Fibroblast of upper back skin (primary cell): ENCODE measurements around the gene SMIM22.
"Not testable (repeated sequence)": the region's sequence is repeated elsewhere in the genome, so short reads cannot be mapped to it uniquely, and the experiment has no call there.

Experiments
- DNase-seq: peaks from one replicate; pipeline ENCODE4 v3.0.0-alpha.2; 2013

The SMIM22 gene

DNA sequence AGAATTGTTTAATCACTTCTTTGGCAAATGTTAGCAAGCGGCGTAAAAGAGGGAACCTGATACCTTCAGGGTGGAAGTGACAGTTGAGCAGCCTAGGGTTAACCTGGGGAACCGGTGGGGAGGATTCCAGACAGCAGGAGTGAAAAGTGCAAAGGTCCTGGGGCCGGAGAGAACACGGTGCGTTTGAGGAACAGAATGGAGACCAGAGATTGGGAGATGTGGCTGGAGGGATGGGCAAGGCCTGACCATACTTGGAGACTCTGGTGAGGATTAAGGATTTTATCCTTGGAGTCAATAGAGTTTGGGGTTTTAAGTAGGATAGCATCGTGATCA, 25.9 kb upstream of the SMIM22 start:
- no peak for DNase-seq

GRCh38 chr16:4771646-4772045, 23.5 kb upstream of the SMIM22 start:
- DNase-seq: no peak

DNA sequence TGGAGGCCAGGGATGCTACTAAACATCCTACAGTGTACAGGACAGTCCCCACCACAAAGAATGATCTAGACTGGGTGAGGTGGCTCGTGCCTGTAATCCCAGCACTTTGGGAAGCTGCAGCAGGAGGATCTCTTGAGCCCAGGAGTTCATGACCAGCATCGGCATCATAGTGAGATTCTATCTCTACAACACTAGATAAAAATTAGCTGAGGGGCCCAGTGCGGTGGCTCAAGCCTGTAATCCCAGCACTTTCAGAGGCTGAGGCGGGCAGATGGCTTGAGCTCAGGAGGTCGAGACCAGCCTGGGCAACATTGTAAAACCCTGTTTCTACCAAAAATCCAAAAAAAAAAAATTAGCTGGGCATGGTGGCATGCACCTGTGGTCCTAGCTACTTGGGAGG, 22.8 kb upstream of the SMIM22 start:
- no peak for DNase-seq

- DNase-seq: no peak
Observed at GRCh38 chr16:4775005-4775404, 20.2 kb upstream of the SMIM22 start.

DNA sequence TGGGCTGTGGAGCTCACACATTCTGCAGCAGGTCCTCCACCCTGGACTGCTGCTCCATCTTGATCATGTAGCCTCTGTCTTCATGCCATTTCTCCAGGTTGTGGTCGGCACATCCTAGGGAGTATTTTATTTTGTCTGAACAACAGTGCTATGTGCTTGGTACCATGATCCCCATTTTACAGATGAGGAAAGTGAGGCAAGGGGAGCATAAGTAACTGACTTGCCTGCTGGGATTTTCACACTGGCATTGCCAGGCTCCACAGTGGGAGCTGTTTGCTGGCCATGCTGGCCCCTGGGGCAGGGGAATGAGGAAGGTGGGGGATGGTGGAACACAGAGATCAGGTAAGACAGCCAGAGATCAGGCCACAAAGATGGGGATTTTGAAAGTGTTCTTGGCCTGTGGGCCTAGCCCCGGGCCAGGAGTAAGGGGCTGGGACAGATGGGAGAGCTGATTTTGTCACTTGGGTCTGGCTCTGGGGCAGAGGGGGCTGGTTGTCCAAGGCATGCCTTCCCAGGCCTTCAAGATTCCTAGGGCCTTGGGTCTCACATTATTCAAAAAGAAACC, 18.9 kb upstream of the SMIM22 start:
- DNase-seq: no peak

DNA sequence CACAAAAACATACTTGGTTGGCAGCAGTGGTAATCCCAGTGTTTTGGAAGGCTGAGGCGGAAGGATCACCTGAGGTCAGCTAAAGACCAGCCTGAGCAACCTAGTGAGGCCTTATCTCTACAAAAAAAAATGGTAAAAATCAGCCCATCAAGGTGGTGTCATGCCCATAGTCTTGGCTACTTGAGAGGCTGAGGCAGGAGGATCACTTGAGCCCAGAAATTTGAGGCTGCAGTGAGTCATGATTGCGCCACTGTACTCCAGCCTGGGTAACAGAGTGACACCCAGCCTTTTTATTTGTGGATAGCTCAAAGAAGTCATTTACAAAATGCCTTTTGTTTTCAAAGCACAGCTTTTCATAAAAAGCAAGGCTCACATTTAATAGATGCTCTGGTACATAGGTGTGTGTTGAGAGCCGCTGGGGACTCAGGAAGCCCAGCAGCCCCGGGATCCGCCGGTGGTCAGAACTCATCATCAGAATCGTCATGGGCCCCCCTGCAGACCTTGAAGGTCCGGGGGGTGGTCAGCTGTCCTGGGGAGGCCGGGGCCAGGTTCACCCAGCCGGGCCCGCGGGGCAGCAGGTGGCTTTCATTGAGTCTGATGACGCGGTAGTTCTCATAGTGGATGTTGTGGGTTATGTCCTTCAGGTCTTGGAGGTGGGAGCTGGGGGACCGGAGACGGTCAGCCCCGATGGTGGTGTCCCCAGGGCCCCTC, 17.7 kb upstream of the SMIM22 start:
- no peak for DNase-seq

DNA sequence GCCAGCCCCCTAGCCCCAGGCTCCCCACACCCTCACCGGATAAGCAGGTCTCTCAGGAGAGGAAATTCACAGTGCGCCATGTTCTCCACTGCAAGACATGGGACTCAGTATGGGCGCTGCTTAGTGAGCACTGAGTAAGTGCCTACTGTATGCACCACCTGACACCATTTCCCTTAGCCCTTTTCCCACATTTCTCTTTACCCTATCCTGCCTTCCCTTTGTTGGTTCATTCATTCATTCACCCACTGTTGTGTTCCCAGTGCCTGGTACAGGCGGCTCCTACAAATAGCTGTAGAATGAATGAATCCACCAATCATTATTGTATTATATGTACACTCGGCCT, 17.1 kb upstream of the SMIM22 start:
- no peak for DNase-seq

- no peak for DNase-seq
Observed at GRCh38 chr16:4780235-4780634, 14.9 kb upstream of the SMIM22 start.

GRCh38 chr16:4783251-4783950, 11.8 kb upstream of the SMIM22 start:
- DNase-seq: no peak

DNA sequence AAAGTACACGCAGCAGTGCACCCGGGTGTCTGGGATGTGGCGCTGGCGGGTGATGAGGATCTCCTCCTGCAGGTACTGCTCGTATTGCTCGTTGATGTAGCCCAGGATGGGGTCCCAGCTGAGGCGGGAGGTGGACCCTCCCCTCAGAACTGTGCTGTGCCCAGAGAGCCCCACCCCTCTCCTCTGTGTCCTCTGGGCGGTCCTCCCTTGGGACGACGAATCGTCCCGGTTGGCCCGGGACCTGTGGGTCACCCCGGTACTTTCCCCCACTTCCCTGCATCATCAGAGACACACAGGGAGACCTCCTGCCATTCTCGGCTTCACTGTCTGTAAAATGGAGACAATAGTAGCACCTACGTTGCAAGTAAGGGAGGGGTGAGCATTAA, 11.2 kb upstream of the SMIM22 start:
- no peak for DNase-seq

DNA sequence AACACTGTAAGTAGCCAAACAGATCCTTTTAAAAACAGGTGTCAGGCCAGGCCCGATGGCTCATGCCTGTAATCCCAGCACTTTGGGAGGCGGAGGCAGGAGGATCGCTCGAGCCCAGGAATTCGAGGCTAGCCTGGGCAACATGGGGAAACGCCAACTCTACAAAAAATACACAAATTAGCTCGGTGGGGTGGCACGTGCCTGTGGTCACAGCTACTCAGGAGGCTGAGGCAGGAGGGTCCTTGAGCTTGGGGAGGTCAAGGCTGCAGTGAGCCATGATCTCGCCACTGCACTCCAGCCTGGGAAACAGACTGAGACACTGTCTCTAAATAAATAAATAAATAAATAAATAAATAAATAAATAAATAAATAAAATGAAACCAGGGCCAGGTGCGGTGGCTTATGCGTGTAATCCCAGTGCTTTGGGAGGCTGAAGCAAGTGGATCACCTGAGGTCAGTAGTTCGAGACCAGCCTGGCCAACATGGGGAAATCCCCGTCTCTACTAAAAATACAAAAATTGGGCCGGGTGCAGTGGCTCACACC, 10.7 kb upstream of the SMIM22 start:
- DNase-seq: not testable (repeated sequence)

GRCh38 chr16:4785758-4786433, 9.3 kb upstream of the SMIM22 start:
- DNase-seq: no peak

DNA sequence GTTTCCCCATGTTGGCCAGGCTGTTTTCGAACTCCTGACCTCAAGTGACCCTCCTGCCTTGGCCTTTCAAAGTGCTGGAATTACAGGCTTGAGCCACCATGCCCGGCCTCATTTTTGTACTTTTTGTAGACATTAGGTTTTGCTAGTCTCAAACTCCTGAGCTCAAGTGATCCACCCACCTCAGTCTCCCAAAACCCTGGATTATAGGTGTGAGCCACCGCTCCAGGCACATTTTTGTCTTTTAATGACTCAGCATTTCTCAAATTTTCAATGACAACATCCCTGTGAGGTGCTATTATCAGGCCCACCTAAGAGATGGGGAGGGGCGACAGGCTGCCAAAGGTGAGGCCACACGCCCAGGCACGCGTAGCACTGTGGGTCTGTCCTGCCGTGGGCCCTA, 8.1 kb upstream of the SMIM22 start:
- no peak for DNase-seq

DNA sequence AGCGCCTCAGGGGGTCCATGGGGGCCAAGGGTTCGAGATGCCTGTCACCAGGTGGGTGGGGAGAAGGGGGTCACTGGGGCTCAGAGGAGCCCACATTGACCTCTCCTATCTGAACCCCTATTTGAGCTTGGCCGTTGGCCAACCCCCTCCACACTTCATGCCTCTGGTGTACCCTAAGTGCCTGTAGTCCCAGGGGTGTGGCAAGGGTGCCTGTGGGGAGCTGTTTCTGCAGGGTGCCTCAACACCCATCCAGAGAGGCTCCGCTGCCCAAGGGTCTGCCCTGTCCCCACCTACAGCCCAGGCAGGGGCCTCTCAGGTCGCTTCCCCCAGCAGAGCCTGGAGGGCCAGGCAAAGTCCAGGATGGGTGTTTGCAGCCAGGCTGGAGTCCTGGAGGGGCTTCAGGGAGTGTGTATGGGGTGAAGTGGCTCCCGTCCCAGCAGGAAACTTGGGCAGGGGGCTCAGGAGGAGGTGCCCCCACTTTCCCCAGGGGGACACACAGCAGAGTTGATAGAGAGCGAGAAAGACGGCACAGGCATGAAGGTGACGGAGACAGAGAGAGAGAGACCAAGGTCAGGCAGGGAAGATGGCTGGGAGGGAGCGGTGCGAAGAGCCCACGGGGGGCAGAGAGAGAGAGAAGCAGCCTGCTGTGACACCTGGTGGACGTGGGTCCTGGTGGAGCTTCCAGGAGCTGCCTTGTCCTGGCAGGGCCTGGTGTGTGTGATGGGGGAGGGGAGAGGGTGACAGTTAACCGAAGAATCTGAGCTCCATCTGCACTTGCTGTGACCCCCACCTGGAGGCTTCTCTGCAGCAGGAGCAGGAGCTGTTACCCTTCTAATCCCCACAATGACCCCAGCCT, 7.3 kb upstream of the SMIM22 start, which contains the start of gene SEPTIN12:
SEPTIN12 (minus strand) TSS at position 719 of the 856 bp plus-strand sequence; CDS start at position 19, 700 bp downstream.
- no peak for DNase-seq

GRCh38 chr16:4788489-4788889, 6.7 kb upstream of the SMIM22 start:
- no peak for DNase-seq

DNA sequence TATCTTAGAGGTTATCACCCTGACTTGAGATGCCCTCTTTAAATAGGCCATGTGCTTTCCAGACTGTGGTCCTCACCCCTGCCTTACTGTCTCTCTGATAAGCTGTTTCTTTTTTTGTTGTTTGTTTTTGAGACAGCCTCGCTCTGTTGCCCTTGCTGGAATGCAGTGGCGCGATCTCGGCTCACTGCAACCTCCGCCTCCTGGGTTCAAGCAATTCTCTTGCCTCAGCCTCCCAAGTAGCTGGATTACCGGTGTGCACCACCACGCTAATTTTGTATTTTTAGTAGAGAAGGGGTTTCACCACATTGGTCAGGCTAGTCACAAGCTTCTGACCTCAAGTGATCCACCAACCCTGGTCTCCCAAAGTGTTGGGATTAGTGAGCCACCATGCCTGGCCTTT, 6.3 kb upstream of the SMIM22 start:
- DNase-seq: no peak

- DNase-seq: no peak
Observed at GRCh38 chr16:4790261-4790660, 4.9 kb upstream of the SMIM22 start.

DNA sequence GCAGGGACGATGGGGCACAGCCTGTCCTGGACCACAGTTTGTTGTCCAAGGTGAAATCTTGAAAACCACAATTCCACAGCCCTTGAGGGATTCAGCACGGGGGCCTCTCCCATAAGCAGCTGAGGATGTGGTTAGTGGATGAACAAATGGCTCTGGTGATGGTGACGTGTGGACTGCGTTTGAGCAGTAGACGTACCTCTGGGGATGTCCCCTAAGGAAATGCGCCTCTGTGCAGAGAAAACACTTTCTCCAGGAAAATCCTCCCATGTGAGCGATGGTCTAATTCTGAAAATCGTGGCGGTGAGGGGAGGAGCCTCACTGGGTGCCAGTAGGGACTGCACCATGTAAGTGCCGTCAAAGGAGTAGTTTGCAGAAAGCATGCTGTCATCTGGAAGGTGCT, 4.3 kb upstream of the SMIM22 start:
- DNase-seq: no peak

DNA sequence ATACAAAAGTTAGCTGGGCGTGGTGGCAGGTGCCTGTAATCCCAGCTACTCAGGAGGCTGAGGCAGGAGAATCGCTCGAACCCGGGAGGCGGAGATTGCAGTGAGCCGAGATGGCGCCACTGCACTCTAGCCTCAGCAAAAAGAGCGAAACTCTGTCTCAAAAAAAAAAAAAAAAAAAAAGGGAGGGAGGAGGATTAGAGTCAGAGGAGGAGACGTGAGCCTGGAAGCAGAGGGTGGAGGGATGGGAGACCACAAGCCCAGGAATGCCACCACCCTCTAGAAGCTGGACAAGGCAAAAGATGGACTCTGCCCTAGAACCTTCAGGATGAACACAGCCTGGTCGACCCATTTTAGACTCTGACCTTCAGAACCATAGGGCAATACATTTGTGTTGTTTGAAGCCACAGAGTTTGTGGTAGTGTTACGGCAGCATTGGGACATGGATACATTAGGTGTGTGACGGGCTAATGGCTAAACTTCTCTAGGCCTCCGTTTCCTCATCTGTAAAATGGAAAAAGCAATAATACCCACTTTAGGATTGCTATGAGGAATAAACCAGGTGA, 2.1 kb upstream of the SMIM22 start:
- DNase-seq: no peak

GRCh38 chr16:4795828-4796572, 831 bp downstream of the SMIM22 start:
- DNase-seq: no peak

- DNase-seq: no peak
Observed at GRCh38 chr16:4796982-4797804, 2.0 kb downstream of the SMIM22 start.
